T-helper 17 cell (primary cell): ENCODE results near the gene OR4D1. TPM values are rescaled to one million over a fixed set of nuclear protein-coding genes. Genes with fewer than 3 reads are reported as not detected.

Experiments
- ATAC-seq: fragments of 150-1000 bp; cut with Tn5 transposase; 2 replicates; pipeline ENCODE4 v1.10.0; 2021; ENCODE audit warnings: mild to moderate bottlenecking, moderate library complexity
- DNase-seq, 3 donors: peaks; one replicate each; pipeline versions ENCODE4 v3.0.0 to v3.0.0-alpha.2; 2020 to 2021
- H3K9me3 ChIP-seq: one replicate; pipeline ENCODE4 v1.7.0; 2013; ENCODE audit warnings: low read length, mild to moderate bottlenecking; ENCODE audit not compliant: control insufficient read depth, poor library complexity, severe bottlenecking
- H3K27ac Mint-ChIP-seq: one replicate; pipeline ENCODE4 v1.8.0; 2022; ENCODE audit warnings: mild to moderate bottlenecking, moderate library complexity, mixed read lengths
- H3K27me3 Mint-ChIP-seq: one replicate; pipeline ENCODE4 v1.8.0; 2022; ENCODE audit warnings: mixed read lengths
- H3K36me3 Mint-ChIP-seq: one replicate; pipeline ENCODE4 v1.8.0; 2022; ENCODE audit warnings: low read depth, mixed read lengths
- H3K4me1 Mint-ChIP-seq: one replicate; pipeline ENCODE4 v1.8.0; 2022; ENCODE audit warnings: mild to moderate bottlenecking, mixed read lengths
- H3K4me3 Mint-ChIP-seq: one replicate; pipeline ENCODE4 v1.8.0; 2022; ENCODE audit warnings: mild to moderate bottlenecking, moderate library complexity, mixed read lengths
- total RNA-seq, 4 donors: library from RNA in 2 of 4; stranded (reverse) in 2 of 4; gene quantifications; one replicate each; pipeline ENCODE4 v1.2.3 and lab custom pipeline; 2022 to 2026

OR4D1 gene
- total RNA-seq, 2 donors from 2014 or later = 1.0 to 1.2 TPM

GRCh38 chr17:58189436-58190146 is 41.4 kb downstream of the OR4D1 start:
- Mint-ChIP-seq H3K36me3 (peaks cover 2% of the 10 kb centered on the region), H3K27me3 (peaks cover 35% of the 10 kb centered on the region), H3K27ac (no peak overlapping the region), H3K4me1 (peaks cover 11% of the 10 kb centered on the region), H3K4me3 (no peak overlapping the region)
- H3K9me3 ChIP-seq = no peaks in the 10 kb centered on the region
- ATAC-seq (no peak), DNase-seq (no peak)

GRCh38 chr17:58191241-58191896 is 43.2 kb downstream of the OR4D1 start:
- no peaks in the 10 kb centered on the region for H3K9me3 ChIP-seq
- peak overlapping the region; percentile 37 for H3K27ac Mint-ChIP-seq

GRCh38 chr17:58192612-58193011 is 44.4 kb downstream of the OR4D1 start, which contains the start of gene EPX:
TSS of gene EPX (plus strand) at chr17:58192726. CDS start at chr17:58192847, 121 bp downstream.
- DNase-seq = no peak
- Mint-ChIP-seq H3K4me3 (no peak within 1 kb of the TSS), H3K36me3 (no peaks in the 10 kb centered on the region), H3K27me3 (peaks cover 49% of the 10 kb centered on the region), H3K27ac (no peak within 1 kb of the TSS), H3K4me1 (peaks cover 6% of the 10 kb centered on the region)
- no peaks in the 10 kb centered on the region for H3K9me3 ChIP-seq
- no peak for ATAC-seq

More at GRCh38 chr17:58191241-58191896, 43.2 kb downstream of the OR4D1 start:
- Mint-ChIP-seq H3K36me3 (no peaks in the 10 kb centered on the region), H3K4me1 (peaks cover 9% of the 10 kb centered on the region), H3K27me3 (peaks cover 44% of the 10 kb centered on the region), H3K4me3 (no peak overlapping the region)
- ATAC-seq (no peak), DNase-seq (no peak)

GRCh38 chr17:58193641-58194255 is 45.6 kb downstream of the OR4D1 start:
- ATAC-seq (no peak), DNase-seq (no peak)
- Mint-ChIP-seq H3K27me3 (peaks cover 54% of the 10 kb centered on the region), H3K27ac (no peak overlapping the region), H3K4me1 (peaks cover 6% of the 10 kb centered on the region), H3K36me3 (no peaks in the 10 kb centered on the region), H3K4me3 (no peak overlapping the region)
- H3K9me3 ChIP-seq = no peaks in the 10 kb centered on the region

GRCh38 chr17:58195518-58196123 is 47.4 kb downstream of the OR4D1 start:
- Mint-ChIP-seq H3K4me1 (peaks cover 9% of the 10 kb centered on the region), H3K36me3 (no peaks in the 10 kb centered on the region), H3K27me3 (peaks cover 54% of the 10 kb centered on the region), H3K4me3 (no peak overlapping the region), H3K27ac (no peak overlapping the region)
- no peak for ATAC-seq
- H3K9me3 ChIP-seq = no peaks in the 10 kb centered on the region
- DNase-seq = no peak

- ATAC-seq (no peak), DNase-seq (no peak)
- Mint-ChIP-seq H3K4me1 (peaks cover 7% of the 10 kb centered on the region), H3K36me3 (no peaks in the 10 kb centered on the region), H3K27ac (no peak overlapping the region), H3K27me3 (peaks cover 49% of the 10 kb centered on the region), H3K4me3 (no peak overlapping the region)
- no peaks in the 10 kb centered on the region for H3K9me3 ChIP-seq
These were observed 48.4 kb downstream of the OR4D1 start for GRCh38 chr17:58196610-58197009.

- peaks cover 5% of the 10 kb centered on the region for H3K4me1 Mint-ChIP-seq
- H3K36me3 Mint-ChIP-seq = no peaks in the 10 kb centered on the region
- H3K27ac Mint-ChIP-seq = no peak overlapping the region
- peaks cover 41% of the 10 kb centered on the region for H3K27me3 Mint-ChIP-seq
- no peaks in the 10 kb centered on the region for H3K9me3 ChIP-seq
- H3K4me3 Mint-ChIP-seq = no peak overlapping the region
- peak; percentile 75 for ATAC-seq
- peak in 2 of 3 donors; percentile 25 to 50 for DNase-seq
These were observed 51.9 kb downstream of the OR4D1 start for GRCh38 chr17:58200024-58200633.

GRCh38 chr17:58202859-58203258 is 54.7 kb downstream of the OR4D1 start:
- peak overlapping the region; percentile 21 for H3K27ac Mint-ChIP-seq
- H3K4me1 Mint-ChIP-seq = peaks cover 6% of the 10 kb centered on the region
- DNase-seq (no peak), ATAC-seq (no peak)
- H3K36me3 Mint-ChIP-seq = no peaks in the 10 kb centered on the region
- no peaks in the 10 kb centered on the region for H3K9me3 ChIP-seq
- H3K27me3 Mint-ChIP-seq = peaks cover 22% of the 10 kb centered on the region
- H3K4me3 Mint-ChIP-seq = no peak overlapping the region

GRCh38 chr17:58204796-58205195 is 56.6 kb downstream of the OR4D1 start:
- H3K4me3 Mint-ChIP-seq = no peak overlapping the region
- H3K27me3 Mint-ChIP-seq = peaks cover 3% of the 10 kb centered on the region
- H3K36me3 Mint-ChIP-seq = peaks cover 7% of the 10 kb centered on the region
- H3K4me1 Mint-ChIP-seq = peaks cover 12% of the 10 kb centered on the region
- no peak for ATAC-seq
- peak overlapping the region; percentile 43 for H3K27ac Mint-ChIP-seq
- H3K9me3 ChIP-seq = no peaks in the 10 kb centered on the region
- no peak for DNase-seq

GRCh38 chr17:58205936-58206335 is 57.8 kb downstream of the OR4D1 start:
- ATAC-seq = no peak

GRCh38 chr17:58207451-58207850 is 59.3 kb downstream of the OR4D1 start:
- ATAC-seq = no peak
- Mint-ChIP-seq H3K27ac (no peak overlapping the region), H3K4me1 (peaks cover 13% of the 10 kb centered on the region), H3K27me3 (no peaks in the 10 kb centered on the region), H3K4me3 (no peak overlapping the region), H3K36me3 (peaks cover 14% of the 10 kb centered on the region)
- no peak for DNase-seq
- no peaks in the 10 kb centered on the region for H3K9me3 ChIP-seq

More at GRCh38 chr17:58205936-58206335, 57.8 kb downstream of the OR4D1 start:
- no peaks in the 10 kb centered on the region for H3K27me3 Mint-ChIP-seq
- peaks cover 13% of the 10 kb centered on the region for H3K4me1 Mint-ChIP-seq
- peaks cover 12% of the 10 kb centered on the region for H3K36me3 Mint-ChIP-seq
- H3K9me3 ChIP-seq = no peaks in the 10 kb centered on the region
- no peak overlapping the region for H3K27ac Mint-ChIP-seq
- DNase-seq = no peak
- H3K4me3 Mint-ChIP-seq = no peak overlapping the region

- ATAC-seq (no peak), DNase-seq (no peak)
- no peaks in the 10 kb centered on the region for H3K9me3 ChIP-seq
- Mint-ChIP-seq H3K27me3 (no peaks in the 10 kb centered on the region), H3K36me3 (peaks cover 14% of the 10 kb centered on the region), H3K4me1 (peaks cover 13% of the 10 kb centered on the region), H3K4me3 (no peak overlapping the region), H3K27ac (no peak overlapping the region)
These were observed 60.2 kb downstream of the OR4D1 start for GRCh38 chr17:58208344-58208743.
